ENCODE results near the gene SWT1. TPM values are rescaled to one million over a fixed set of nuclear protein-coding genes. Genes with fewer than 3 reads are reported as not detected.

Gene SWT1
- total RNA-seq, 2 experiments from 2014 or later: 4.8 to 5.0 TPM

DNA sequence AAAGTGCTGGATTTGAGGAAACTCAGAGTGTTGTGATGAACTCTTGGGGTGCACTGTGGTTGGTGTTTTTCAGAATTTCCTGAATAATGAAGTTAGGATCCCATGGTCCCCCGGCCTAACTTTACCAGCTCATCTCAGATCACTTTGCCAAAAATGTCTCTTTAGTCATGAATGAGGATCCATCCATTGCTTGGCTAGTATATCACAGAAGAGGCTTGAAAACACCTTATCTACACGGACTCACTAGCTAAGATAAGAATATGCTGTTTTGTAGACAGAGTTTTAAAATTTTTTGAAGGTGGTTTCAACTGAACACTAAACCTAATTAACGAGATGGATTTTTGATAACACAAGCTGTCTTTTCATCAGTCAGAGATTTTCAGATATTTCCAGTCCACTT is 106.3 kb downstream of the SWT1 start:
- ChIA-PET POLR2A (no interaction called here), CTCF (no interaction called here)
- H3K27ac Mint-ChIP-seq: no peak overlapping the region
- H3K9me3 Mint-ChIP-seq: no peaks in the 10 kb centered on the region
- peaks cover 2% of the 10 kb centered on the region for H3K4me1 Mint-ChIP-seq
- no peak for DNase-seq
- no peaks in the 10 kb centered on the region for H3K27me3 Mint-ChIP-seq
- no peak overlapping the region for H3K4me3 Mint-ChIP-seq
- no peaks in the 10 kb centered on the region for H3K36me3 Mint-ChIP-seq (ENCODE audit: low read depth)

DNA sequence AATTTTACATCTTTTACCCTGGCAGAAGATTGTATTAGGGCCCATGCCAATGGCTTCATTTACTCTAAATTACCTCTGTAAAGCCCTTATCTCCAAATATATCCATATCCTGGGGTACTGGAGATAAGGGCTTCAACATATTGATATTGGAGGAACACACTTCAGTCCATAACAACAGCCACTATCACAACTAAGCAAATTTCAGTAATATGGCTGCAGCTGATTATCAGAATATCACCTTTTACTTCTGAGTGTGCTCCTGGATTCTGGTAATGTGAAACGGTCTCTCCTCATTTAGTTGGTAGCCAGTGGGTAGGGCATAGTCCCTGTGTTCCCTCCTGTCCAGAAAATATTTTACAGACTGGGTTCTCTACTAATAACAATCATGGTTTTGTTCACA is 106.8 kb downstream of the SWT1 start:
- Mint-ChIP-seq H3K4me3 (no peak overlapping the region), H3K36me3 (ENCODE audit: low read depth) (no peaks in the 10 kb centered on the region), H3K27me3 (no peaks in the 10 kb centered on the region), H3K4me1 (no peaks in the 10 kb centered on the region), H3K9me3 (no peaks in the 10 kb centered on the region), H3K27ac (no peak overlapping the region)
- ChIA-PET POLR2A (no interaction called here), CTCF (no interaction called here)
- DNase-seq: no peak

DNA sequence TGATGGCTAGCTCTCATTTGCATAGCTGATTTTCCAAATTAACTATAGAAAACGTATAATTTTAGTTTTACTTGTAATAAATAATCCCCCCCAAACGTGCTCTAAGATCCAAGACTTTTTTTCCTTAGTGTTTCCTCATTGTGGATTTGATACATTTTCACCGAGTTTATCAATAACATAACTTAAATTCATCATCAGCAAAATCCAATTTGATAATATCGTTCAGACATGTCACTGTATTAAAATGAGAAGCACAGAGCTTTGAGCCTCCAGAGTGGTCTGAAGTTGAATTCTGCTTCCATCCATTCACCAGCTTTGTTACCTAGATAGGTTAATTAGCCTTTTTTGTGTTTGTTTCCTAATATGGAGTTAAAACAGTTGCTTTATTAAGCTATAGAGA is 108.3 kb downstream of the SWT1 start:
- no peak overlapping the region for H3K27ac Mint-ChIP-seq
- CTCF ChIA-PET: interaction anchor here (0.6 kb wide), 1 partner anchor 143 kb away, joined by 3 read pairs; no protein-coding TSS in a partner anchor
- no peak for DNase-seq
- no peaks in the 10 kb centered on the region for H3K9me3 Mint-ChIP-seq
- H3K4me1 Mint-ChIP-seq: no peaks in the 10 kb centered on the region
- no peaks in the 10 kb centered on the region for H3K27me3 Mint-ChIP-seq
- no peaks in the 10 kb centered on the region for H3K36me3 Mint-ChIP-seq (ENCODE audit: low read depth)
- H3K4me3 Mint-ChIP-seq: no peak overlapping the region
- POLR2A ChIA-PET: no interaction called here

DNA sequence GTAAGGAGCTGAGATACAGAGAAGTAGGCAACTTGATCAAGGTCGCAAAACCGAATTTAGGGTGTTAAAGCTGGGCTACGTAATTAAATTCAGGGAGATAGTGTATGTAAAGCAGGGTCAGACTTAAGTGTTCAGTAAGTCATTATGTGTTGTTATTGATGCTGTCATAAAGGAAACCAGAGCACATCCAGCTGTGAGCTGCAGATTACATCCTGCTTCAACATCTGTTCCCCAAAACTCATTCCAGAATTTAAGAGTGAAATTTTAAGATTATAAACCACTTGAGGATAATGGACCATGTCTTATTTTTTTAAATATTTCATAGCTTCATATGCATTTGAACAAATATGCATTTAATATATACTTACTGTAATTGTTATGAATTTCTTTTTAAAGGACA is 110.3 kb downstream of the SWT1 start:
- ChIA-PET POLR2A (no interaction called here), CTCF (interaction anchor here (1.1 to 1.2 kb wide), 2 partner anchors 97 to 291 kb away, joined by 3 read pairs; no protein-coding TSS in a partner anchor)
- Mint-ChIP-seq H3K9me3 (no peaks in the 10 kb centered on the region), H3K4me3 (no peak overlapping the region), H3K27ac (no peak overlapping the region), H3K27me3 (no peaks in the 10 kb centered on the region), H3K36me3 (ENCODE audit: low read depth) (no peaks in the 10 kb centered on the region), H3K4me1 (no peaks in the 10 kb centered on the region)
- no peak for DNase-seq

DNA sequence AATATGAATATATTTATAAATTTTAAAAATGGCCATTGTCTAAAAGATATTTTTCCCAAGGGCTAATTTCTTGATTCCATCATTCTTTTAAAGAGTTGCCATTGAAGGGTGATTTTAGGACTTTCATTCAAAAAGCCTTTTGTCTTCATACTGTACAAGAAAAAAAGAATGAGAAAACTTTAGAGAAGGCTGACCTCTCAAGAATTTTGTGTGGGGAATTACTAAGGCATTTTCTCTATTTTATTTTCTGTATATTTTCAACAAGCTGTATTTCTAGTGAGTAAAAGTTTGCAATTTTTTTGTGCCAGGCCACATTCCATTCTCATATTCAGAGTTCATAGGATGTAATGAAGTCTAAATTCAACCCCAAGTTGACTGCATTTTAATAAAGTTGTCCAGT is 110.7 kb downstream of the SWT1 start:
- no peak for DNase-seq
- H3K4me3 Mint-ChIP-seq: no peak overlapping the region
- CTCF ChIA-PET: interaction anchor here (1.0 to 1.2 kb wide), 2 partner anchors 10 to 290 kb away, joined by 3 to 4 read pairs; no protein-coding TSS in a partner anchor
- POLR2A ChIA-PET: no interaction called here
- H3K27ac Mint-ChIP-seq: no peak overlapping the region
- H3K4me1 Mint-ChIP-seq: no peaks in the 10 kb centered on the region
- no peaks in the 10 kb centered on the region for H3K36me3 Mint-ChIP-seq (ENCODE audit: low read depth)
- no peaks in the 10 kb centered on the region for H3K27me3 Mint-ChIP-seq
- H3K9me3 Mint-ChIP-seq: no peaks in the 10 kb centered on the region

DNA sequence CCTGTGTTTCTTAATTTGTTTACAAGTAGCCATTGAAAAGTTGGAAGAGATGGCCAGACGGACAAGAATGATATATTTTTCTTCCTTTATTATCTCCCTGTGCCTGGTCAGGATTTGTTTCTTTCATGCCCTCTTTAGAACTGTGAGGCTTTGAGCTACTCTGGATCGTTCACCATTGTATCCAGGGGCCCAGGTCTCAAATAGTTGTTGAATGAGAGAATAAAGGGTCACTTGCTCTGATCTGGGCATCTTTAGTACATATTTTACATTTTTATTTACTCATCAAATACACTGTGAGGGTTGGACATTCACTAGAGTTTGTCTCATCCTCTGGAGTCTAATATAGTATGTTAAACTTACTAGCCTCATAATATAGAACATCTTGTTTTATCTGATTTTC is 111.4 kb downstream of the SWT1 start:
- CTCF ChIA-PET: interaction anchor here (1.0 to 1.8 kb wide), 2 partner anchors 9 to 13 kb away, joined by 4 read pairs; no protein-coding TSS in a partner anchor
- H3K4me3 Mint-ChIP-seq: no peak overlapping the region

DNA sequence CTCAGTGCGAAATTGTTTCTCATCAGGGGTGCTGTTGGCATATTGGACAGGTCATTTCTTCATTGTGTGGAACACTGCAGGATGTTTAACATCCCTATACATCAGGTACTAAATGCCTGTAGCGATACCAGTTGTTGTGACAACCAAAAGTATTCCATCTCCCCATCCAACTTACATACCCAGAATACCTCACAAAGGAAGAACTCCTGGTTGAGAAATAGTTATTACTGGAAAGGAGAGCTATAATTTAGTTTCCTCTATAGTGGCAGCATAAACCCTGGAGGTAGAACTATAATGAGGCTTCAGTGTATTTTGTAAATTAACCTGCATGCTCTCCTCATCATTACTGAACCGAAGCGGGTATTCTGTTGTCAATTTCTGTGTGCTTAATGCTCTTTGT is 115.0 kb downstream of the SWT1 start:
- no peaks in the 10 kb centered on the region for H3K9me3 Mint-ChIP-seq
- H3K4me3 Mint-ChIP-seq: no peak overlapping the region
- DNase-seq: no peak
- no peaks in the 10 kb centered on the region for H3K4me1 Mint-ChIP-seq
- CTCF ChIA-PET: no interaction called here
- POLR2A ChIA-PET: no interaction called here
- no peaks in the 10 kb centered on the region for H3K36me3 Mint-ChIP-seq (ENCODE audit: low read depth)
- H3K27ac Mint-ChIP-seq: no peak overlapping the region
- H3K27me3 Mint-ChIP-seq: no peaks in the 10 kb centered on the region

More for the DNA sequence above, 111.4 kb downstream of the SWT1 start:
- no peak for DNase-seq
- Mint-ChIP-seq H3K9me3 (no peaks in the 10 kb centered on the region), H3K36me3 (ENCODE audit: low read depth) (no peaks in the 10 kb centered on the region), H3K4me1 (no peaks in the 10 kb centered on the region), H3K27ac (no peak overlapping the region), H3K27me3 (no peaks in the 10 kb centered on the region)
- POLR2A ChIA-PET: no interaction called here

DNA sequence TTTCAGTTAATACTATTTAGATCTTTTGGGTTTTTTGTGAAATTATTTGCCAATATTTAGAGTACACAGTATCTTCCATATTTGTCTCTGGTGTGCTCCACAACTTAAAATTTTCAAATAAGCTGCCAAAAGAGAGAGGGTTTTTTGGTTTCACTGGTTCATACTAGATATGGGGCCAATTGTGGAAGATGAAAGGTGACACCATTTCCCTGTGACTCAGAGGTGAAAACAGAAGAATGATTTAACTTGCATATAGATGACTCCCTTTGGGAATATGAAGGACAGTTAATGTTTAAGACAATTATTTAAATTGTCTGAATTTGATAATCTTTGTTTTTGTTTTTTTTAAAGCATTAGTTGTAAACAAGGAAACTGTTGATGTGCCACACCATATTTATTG is 122.6 kb downstream of the SWT1 start:
- H3K4me1 Mint-ChIP-seq: peaks cover 16% of the 10 kb centered on the region
- no peak overlapping the region for H3K4me3 Mint-ChIP-seq
- H3K36me3 Mint-ChIP-seq (ENCODE audit: low read depth): peaks cover 6% of the 10 kb centered on the region
- ChIA-PET POLR2A (no interaction called here), CTCF (no interaction called here)
- H3K27ac Mint-ChIP-seq: no peak overlapping the region
- DNase-seq: no peak
- peaks cover 2% of the 10 kb centered on the region for H3K9me3 Mint-ChIP-seq
- H3K27me3 Mint-ChIP-seq: no peaks in the 10 kb centered on the region

DNA sequence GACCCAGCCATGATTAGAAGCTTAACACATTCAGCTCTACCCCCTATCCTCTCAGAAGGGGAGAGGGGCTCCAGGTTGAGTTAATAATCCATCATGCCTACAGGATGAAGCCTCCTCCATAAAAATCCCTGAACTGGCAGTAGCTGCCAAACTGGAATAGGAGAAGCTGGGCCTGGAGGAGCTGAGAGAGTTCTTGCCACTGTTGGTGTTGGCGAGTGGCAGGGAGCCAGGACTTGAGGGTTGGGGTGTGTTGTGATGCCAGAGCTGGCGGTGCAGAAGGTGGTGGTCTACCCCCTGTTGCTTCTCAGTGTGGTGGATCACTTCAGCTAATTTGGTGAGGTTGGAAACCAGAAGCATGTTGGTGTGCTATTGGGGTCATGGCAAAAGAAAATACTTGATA is 123.6 kb downstream of the SWT1 start:
- no peak overlapping the region for H3K4me3 Mint-ChIP-seq
- H3K27me3 Mint-ChIP-seq: no peaks in the 10 kb centered on the region
- H3K9me3 Mint-ChIP-seq: peaks cover 2% of the 10 kb centered on the region
- no peak for DNase-seq
- H3K4me1 Mint-ChIP-seq: peaks cover 20% of the 10 kb centered on the region
- POLR2A ChIA-PET: interaction anchor here (2.6 kb wide), 1 partner anchor 36 kb away, joined by 19 read pairs; the partner anchor contains the start of gene IVNS1ABP
- no peak overlapping the region for H3K27ac Mint-ChIP-seq
- H3K36me3 Mint-ChIP-seq (ENCODE audit: low read depth): peaks cover 6% of the 10 kb centered on the region
- CTCF ChIA-PET: no interaction called here

DNA sequence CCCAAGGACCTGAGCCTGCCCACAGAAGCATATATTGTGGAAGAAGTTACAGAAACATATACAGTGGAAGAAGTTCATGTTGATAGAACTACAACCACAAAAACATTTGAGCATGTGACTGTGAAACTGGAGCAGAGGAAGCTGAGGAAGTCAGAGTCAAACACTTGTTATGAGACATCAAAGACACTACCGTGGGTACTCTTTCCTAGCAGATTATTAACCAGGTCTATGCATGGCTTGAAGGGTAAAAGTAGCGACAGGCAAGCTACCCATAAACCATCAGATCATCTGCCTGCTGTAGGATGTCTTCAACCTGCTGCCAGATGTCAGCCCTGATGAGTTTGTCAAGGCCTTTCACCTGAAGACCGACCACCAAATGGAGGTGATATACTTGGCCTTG is 124.3 kb downstream of the SWT1 start:
- no peak overlapping the region for H3K4me3 Mint-ChIP-seq
- POLR2A ChIA-PET: interaction anchor here (2.6 kb wide), 1 partner anchor 36 kb away, joined by 19 read pairs; the partner anchor contains the start of gene IVNS1ABP
- peak overlapping the region; percentile 70 for H3K27ac Mint-ChIP-seq
- H3K9me3 Mint-ChIP-seq: peaks cover 2% of the 10 kb centered on the region
- H3K4me1 Mint-ChIP-seq: peaks cover 20% of the 10 kb centered on the region
- CTCF ChIA-PET: interaction anchor here (0.9 to 1.4 kb wide), 3 partner anchors 12 to 400 kb away, joined by 3 to 4 read pairs (median 4); no protein-coding TSS in a partner anchor
- peaks cover 6% of the 10 kb centered on the region for H3K36me3 Mint-ChIP-seq (ENCODE audit: low read depth)
- no peak for DNase-seq
- H3K27me3 Mint-ChIP-seq: no peaks in the 10 kb centered on the region

DNA sequence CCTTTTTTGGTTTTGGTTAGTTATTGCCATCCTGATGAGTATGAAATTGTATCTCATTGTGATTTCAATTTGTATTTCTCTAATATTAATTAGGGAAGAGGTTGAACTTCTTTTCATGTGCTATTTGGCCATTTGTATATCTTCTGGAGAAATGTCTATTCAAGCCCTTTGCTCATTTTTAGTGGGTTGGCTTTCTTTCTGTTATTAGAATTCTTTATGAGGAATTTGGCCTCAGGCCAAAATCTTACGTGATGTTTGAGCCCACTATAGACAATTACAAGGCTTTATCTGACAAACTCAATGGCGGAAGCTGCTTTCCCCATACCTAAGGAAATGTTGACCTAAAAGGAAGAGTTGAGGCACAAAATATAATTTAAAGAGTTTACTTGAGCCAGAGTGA is 127.1 kb downstream of the SWT1 start:
- Mint-ChIP-seq H3K9me3 (peaks cover 2% of the 10 kb centered on the region), H3K36me3 (ENCODE audit: low read depth) (peaks cover 12% of the 10 kb centered on the region), H3K27me3 (no peaks in the 10 kb centered on the region), H3K4me1 (peaks cover 31% of the 10 kb centered on the region), H3K27ac (no peak overlapping the region), H3K4me3 (no peak overlapping the region)
- ChIA-PET POLR2A (no interaction called here), CTCF (interaction anchor here (0.7 kb wide), 1 partner anchor 8 kb away, joined by 3 read pairs; no protein-coding TSS in a partner anchor)
- no peak for DNase-seq

DNA sequence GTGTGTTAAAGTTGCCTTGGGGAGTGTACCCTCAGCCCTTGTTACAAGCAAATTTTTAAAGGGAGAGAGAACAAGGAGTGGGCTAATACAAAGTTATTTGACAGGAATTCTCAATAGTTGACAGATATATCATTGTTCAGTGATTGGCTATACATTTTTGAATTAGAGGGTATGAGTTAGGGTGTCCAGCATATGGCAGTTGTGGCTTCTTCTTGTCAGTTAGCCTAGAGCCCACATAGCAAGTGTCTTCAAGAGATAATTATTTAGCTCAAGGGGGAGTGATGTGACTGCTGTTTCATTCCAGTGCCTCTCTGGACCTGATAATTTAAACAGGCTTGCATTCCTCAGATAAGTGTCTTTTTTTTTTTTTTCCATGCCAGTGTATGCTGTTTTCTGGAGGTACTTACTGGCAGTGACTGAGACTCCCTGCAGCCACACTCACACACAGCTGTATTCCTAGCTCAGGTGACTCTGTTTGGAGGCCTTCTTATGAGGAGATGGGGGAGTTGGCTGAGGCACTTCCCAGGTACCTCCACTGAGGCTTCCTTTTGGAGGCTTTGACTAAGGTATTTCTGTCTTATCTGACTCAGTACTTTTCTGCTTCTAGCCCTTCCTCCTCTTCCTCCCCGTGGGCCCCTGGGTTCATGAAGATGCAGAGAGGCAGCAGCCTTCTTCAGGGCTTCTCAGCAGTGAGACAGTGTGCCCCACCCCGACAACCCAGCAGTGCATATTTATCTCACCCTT is 127.7 kb downstream of the SWT1 start:
- peaks cover 2% of the 10 kb centered on the region for H3K9me3 Mint-ChIP-seq
- peaks cover 37% of the 10 kb centered on the region for H3K4me1 Mint-ChIP-seq
- H3K36me3 Mint-ChIP-seq (ENCODE audit: low read depth): peaks cover 17% of the 10 kb centered on the region
- ChIA-PET POLR2A (no interaction called here), CTCF (interaction anchor here (0.7 kb wide), 1 partner anchor 9 kb away, joined by 3 read pairs; no protein-coding TSS in a partner anchor)
- DNase-seq: no peak
- H3K27ac Mint-ChIP-seq: no peak overlapping the region
- no peak overlapping the region for H3K4me3 Mint-ChIP-seq
- no peaks in the 10 kb centered on the region for H3K27me3 Mint-ChIP-seq

DNA sequence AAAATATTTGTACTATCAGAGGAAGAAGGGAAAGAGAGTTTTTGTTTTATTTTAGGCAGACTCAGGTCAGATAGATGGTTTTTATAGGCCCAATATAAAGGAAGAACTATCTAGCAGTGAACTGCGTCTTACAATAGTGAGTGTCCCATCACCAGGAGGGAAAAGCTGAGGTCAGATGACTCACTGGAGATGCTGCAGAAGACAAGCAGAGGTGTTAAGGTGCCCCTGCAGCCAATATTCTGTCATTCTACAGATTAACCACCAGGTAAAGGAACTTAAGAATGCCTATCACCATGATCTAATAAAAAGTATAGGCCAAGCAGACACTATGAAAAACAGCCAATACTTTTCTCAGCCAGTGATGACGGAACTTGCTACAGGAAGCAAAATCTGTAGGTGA is 130.5 kb downstream of the SWT1 start:
- H3K4me1 Mint-ChIP-seq: peaks cover 23% of the 10 kb centered on the region
- H3K4me3 Mint-ChIP-seq: no peak overlapping the region
- CTCF ChIA-PET: no interaction called here
- H3K36me3 Mint-ChIP-seq (ENCODE audit: low read depth): peaks cover 21% of the 10 kb centered on the region
- no peak for DNase-seq
- no peaks in the 10 kb centered on the region for H3K9me3 Mint-ChIP-seq
- no peak overlapping the region for H3K27ac Mint-ChIP-seq
- POLR2A ChIA-PET: no interaction called here
- no peaks in the 10 kb centered on the region for H3K27me3 Mint-ChIP-seq

DNA sequence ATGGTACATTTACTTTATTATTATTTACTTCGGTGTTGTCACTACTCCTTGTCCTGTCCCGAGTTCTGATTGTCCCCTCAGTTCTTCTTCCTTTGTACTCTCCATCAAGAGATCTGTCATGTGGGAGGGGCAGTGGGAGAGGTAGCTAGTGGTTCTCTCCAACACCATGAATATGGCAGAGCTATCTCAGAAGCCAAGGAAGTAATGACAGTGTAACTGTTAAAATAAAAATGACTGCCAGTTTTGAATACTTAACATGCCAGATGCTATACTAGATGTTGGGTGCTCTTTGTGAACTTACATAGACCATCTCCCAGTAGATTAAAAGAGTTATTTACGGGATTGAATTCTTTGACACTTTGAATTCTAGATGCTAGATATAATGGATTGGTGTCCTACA is 131.5 kb downstream of the SWT1 start:
- Mint-ChIP-seq H3K27ac (no peak overlapping the region), H3K4me1 (peaks cover 23% of the 10 kb centered on the region), H3K27me3 (no peaks in the 10 kb centered on the region), H3K9me3 (no peaks in the 10 kb centered on the region), H3K36me3 (ENCODE audit: low read depth) (peaks cover 29% of the 10 kb centered on the region), H3K4me3 (no peak overlapping the region)
- POLR2A ChIA-PET: no interaction called here
- CTCF ChIA-PET: no interaction called here
- DNase-seq: no peak
